ENCODE results near the gene OLFM2.

The OLFM2 gene

DNA sequence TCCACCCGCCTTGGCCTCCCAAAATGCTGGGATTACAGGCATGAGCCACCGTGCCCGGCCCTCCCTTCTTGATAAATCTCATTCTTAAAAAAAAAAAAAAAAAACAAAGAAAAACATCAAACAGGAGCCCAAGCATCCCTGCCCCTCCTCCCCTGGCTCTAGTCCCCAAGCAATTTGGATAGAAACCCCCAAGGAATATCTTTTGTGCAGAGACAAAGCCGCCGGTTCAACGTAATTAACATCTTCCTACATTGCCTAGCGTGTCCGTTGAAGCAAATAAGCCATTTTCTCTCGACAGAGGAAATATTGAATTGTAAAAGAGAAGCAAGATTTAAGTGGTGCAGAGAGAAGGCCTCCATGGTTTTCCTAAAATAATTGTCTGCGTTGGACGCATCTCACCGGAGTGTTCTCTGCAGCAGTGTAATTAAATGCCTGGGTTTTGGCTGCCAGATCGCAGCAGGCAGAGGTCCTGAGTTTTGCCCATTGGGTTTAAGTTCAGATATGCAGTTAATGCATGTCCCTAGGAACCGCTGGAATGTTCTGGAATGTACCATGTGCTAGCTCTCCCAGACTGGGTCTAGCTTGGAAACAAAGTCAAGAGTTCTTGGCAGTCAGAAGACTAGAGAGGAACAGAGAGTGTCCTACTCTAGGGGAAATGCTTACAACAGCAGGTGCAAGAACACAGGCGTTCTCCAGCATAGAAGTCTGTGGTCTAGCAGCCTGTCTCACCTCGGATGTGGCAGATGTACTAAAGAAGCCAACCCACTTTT lies 70.4 kb downstream of the OLFM2 start:
- DNase-seq (ENCODE audit: low read depth) = no peak
- no peak overlapping the region for H3K4me3 ChIP-seq (replicated peaks; ENCODE audit: low read depth, low read length)
- TF ChIP-seq, protein P1, sequence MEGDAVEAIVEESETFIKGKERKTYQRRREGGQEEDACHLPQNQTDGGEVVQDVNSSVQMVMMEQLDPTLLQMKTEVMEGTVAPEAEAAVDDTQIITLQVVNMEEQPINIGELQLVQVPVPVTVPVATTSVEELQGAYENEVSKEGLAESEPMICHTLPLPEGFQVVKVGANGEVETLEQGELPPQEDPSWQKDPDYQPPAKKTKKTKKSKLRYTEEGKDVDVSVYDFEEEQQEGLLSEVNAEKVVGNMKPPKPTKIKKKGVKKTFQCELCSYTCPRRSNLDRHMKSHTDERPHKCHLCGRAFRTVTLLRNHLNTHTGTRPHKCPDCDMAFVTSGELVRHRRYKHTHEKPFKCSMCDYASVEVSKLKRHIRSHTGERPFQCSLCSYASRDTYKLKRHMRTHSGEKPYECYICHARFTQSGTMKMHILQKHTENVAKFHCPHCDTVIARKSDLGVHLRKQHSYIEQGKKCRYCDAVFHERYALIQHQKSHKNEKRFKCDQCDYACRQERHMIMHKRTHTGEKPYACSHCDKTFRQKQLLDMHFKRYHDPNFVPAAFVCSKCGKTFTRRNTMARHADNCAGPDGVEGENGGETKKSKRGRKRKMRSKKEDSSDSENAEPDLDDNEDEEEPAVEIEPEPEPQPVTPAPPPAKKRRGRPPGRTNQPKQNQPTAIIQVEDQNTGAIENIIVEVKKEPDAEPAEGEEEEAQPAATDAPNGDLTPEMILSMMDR (IDR thresholded peaks at IDR 0.05; ENCODE audit: low read length, missing control alignments) = no peak

DNA sequence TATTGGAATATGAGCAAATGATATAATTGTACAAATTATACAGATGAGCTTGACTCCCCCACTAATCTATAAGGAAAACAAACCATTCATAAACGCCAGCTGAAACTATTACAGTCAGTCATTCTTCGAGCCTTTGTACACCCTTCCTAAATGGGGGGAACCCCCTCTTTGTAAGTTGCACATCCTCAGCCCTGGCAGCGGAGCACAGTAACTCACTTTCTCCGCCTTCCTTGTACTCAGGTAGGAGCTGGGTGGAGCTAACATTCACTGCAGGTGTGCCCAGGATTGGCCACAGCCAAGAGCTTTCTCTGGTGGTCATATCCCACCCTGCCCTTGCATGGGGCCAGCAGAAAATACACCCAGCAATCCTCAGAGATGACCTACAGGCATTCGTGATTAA lies 72.6 kb downstream of the OLFM2 start:
- TF ChIP-seq, protein P1 (IDR thresholded peaks at IDR 0.05; ENCODE audit: low read length, missing control alignments) = no peak
- H3K4me3 ChIP-seq (replicated peaks; ENCODE audit: low read depth, low read length) = no peak overlapping the region
- no peak for DNase-seq (ENCODE audit: low read depth)

DNA sequence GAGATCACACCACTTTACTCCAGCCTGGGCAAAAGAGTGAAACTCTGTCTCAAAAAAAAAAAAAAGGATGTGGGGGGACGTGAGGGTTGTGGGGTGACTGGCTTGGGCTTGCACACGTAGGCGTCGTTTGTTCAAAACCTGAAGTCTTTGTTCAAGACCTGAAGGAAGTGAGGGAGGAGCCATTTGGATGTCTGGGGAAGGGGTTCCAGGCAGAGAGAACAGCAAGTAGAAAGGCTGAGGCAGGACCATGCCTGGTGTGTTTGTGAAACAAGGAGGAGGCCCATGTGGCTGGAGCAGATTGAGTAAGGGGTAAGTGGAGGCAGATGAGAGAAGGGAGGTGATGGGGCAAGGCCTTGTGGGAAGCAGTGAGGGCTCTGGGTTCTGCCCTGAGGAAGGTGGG lies 73.4 kb downstream of the OLFM2 start:
- no peak for DNase-seq (ENCODE audit: low read depth)
- H3K4me3 ChIP-seq (replicated peaks; ENCODE audit: low read depth, low read length) = no peak overlapping the region
- TF ChIP-seq, protein P1 (IDR thresholded peaks at IDR 0.05; ENCODE audit: low read length, missing control alignments) = no peak

DNA sequence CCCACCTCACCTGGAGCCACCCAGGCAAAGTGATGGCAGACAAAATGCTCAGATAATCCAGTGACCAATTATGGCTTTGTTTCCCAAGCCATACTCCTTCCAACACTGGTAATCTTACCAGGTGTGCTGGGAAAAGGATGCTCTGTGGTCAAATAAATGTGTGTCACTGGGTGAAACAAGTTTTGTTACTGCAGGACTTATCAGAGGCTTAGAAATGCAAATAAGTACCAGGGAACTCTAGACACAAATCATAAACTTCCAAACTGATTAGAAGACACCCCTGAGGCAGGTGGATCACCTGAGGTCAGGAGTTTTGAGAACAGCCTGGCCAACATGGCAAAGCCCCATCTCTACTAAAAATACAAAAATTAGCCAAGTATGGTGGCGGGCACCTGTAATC lies 74.8 kb downstream of the OLFM2 start:
- no peak overlapping the region for H3K4me3 ChIP-seq (replicated peaks; ENCODE audit: low read depth, low read length)
- TF ChIP-seq, protein P1 (IDR thresholded peaks at IDR 0.05; ENCODE audit: low read length, missing control alignments) = no peak
- DNase-seq (ENCODE audit: low read depth) = no peak

DNA sequence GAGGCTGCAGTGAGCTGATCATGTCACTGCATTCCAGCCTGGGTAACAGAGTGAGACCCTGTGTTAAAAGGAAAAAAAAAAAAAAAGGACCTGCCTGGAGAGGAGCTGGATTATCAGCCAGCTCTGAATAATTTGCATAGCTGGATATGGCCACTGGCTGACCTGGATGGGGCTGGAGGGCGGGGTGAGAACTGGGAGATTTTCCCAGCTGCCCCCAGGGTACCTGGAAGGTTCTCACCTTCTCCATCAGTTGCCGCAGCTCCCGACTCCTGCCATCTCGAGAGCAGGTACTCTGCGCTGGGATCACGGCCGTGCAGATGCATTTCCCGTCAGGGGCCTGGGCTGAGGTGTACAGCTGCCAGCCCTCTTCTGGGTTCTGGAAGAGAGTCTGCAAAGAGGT lies 75.9 kb downstream of the OLFM2 start:
- TF ChIP-seq, protein P1 (IDR thresholded peaks at IDR 0.05; ENCODE audit: low read length, missing control alignments) = no peak
- H3K4me3 ChIP-seq (replicated peaks; ENCODE audit: low read depth, low read length) = no peak overlapping the region
- no peak for DNase-seq (ENCODE audit: low read depth)

DNA sequence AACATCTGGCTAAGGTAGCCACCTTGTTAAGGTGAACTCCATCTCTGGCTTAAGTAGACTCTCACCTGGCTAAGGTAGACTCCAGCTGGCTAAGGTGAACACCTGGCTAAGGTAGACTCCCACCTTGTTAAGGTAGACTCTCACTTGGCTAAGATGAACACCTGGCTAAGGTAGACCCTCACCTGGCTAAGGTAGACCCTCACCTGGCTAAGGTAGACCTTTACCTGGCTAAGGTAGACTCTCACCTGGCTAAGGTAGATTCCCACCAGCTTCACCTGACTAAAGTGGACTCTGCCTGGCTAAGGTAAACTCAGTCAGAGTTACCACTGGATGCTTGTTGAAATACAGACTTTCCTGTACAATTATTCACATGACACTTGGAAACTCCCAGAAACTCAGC lies 77.5 kb downstream of the OLFM2 start:
- TF ChIP-seq, protein P1 (IDR thresholded peaks at IDR 0.05; ENCODE audit: low read length, missing control alignments) = no peak
- no peak for DNase-seq (ENCODE audit: low read depth)
- H3K4me3 ChIP-seq (replicated peaks; ENCODE audit: low read depth, low read length) = no peak overlapping the region

Measured in fibroblast of pulmonary artery (primary cell).